ENCODE data around the gene SHF. TPM values are rescaled to one million over a fixed set of nuclear protein-coding genes. Genes with fewer than 3 reads are reported as not detected.
A peak's percentile ranks its signal among the peaks of the same experiment; 100 is the strongest.
"Not testable (repeated sequence)": the region's sequence is repeated elsewhere in the genome, so short reads cannot be mapped to it uniquely, and the experiment has no call there.

SHF gene
- 10 to 100 TPM; 15.1 to 18.7 TPM for total RNA-seq

DNA sequence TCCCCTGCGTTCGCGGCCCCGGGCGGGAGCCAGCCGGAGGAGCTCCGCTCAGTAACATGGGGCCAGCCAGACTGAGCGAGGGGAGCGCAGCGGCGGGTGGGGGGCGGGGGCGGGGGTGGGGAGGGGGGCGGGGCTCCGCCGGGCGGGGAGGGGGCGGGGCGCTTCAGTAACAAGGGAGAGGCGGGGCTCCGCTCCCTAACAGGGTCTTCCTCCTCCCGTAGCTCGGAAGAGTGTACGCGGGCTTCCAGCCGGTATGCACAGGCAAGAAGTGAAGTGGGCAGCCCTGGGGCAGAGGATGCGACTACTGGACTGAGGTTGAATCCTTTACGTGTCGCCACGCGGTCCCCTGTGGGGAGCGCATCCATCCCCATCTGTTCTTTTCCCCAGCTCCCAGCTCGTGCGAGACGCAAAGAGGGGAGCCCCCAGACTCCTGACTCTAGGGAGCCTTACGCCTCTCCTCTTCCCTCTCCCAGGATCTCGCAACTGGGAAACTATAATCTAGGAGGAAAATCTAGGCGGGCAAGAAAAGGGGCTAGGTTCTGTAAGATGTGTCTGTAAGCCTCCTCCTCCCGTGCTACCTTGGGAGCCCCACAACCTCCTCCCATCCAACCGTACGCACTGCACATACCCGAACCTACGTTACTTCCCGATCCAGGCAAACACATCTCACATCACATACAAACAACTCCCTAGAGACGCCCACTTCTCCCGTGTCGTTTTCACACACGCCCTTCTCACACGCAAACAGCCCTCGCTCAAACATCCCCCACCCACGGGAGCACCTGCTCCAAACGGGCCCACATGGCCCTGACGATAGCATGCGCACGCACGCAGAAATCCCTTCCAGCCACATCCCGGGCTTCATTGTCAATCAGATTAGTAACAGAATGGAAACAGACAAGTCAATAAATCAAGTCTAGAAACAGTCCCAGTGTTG, at the start of gene SHF:
SHF (minus strand) TSS at position 73 of the 937 bp plus-strand sequence; CDS start at position 58, 15 bp downstream.
- Histone ChIP-seq H3K27me3 (replicated peaks; ENCODE audit: insufficient read depth) (no peaks in the 10 kb centered on the region), H3K9me3 (no peaks in the 10 kb centered on the region), H3K36me3 (no peaks in the 10 kb centered on the region), H3K4me1 (ENCODE audit: control insufficient read depth in 1 of 2, low read depth in 2 of 2) (peaks cover 0 to 29% of the 10 kb centered on the region in 2 donors), H3K27ac (peak within 1 kb of the TSS; percentile 66 to 83), H3K4me3 (peak within 1 kb of the TSS; percentile 73)
- DNase-seq (ENCODE audit: low spot score), result peak; percentile 32
- TF ChIP-seq, protein P1, sequence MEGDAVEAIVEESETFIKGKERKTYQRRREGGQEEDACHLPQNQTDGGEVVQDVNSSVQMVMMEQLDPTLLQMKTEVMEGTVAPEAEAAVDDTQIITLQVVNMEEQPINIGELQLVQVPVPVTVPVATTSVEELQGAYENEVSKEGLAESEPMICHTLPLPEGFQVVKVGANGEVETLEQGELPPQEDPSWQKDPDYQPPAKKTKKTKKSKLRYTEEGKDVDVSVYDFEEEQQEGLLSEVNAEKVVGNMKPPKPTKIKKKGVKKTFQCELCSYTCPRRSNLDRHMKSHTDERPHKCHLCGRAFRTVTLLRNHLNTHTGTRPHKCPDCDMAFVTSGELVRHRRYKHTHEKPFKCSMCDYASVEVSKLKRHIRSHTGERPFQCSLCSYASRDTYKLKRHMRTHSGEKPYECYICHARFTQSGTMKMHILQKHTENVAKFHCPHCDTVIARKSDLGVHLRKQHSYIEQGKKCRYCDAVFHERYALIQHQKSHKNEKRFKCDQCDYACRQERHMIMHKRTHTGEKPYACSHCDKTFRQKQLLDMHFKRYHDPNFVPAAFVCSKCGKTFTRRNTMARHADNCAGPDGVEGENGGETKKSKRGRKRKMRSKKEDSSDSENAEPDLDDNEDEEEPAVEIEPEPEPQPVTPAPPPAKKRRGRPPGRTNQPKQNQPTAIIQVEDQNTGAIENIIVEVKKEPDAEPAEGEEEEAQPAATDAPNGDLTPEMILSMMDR (IDR thresholded peaks at IDR 0.05), result no peak
- peak; percentile 38 for ATAC-seq (ENCODE audit: insufficient number of reproducible peaks, low FRiP score, low read depth)

- not testable (repeated sequence) for ATAC-seq (ENCODE audit: insufficient number of reproducible peaks, low FRiP score, low read depth); H3K27me3 ChIP-seq (replicated peaks; ENCODE audit: insufficient read depth); H3K9me3 ChIP-seq; H3K27ac ChIP-seq; DNase-seq (ENCODE audit: low spot score); H3K4me1 ChIP-seq (ENCODE audit: control insufficient read depth in 1 of 2, low read depth in 2 of 2); H3K36me3 ChIP-seq; H3K4me3 ChIP-seq
Observed at GRCh38 chr15:45236806-45237205, 49.0 kb upstream of the SHF start.

DNA sequence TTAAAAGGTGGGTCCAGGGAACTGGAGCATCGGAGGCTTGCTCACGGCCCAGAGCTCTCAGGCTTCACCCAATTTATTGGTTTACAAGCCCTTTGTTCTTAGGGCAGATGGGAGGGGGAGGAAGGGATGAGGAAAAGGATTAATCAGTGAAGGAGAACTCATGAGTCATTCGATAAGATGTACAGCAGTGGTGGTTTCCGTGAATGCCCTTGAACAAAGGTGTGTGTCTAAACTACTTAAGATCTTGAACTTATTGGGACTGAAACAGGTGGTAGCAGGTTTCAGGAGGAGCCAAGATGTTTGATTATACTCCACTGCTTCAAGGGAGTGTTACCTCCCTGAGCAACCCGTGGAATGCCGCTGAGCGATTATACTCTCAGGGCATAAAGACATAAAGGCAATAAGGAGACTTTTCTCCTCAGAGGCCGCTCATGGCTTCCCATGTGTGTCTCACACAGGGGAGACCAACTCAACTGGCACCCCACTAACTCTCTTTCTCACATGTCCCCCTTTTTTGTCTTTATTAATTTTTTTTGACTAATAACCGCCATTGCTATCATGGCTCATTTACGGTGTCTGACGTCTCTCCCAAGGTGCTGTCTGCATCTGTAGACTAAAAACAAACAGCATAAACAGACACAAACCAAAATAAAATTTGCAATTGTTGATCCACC, 46.9 kb upstream of the SHF start:
- Histone ChIP-seq H3K4me1 (ENCODE audit: control insufficient read depth in 1 of 2, low read depth in 2 of 2) (no peaks in the 10 kb centered on the region), H3K36me3 (no peaks in the 10 kb centered on the region), H3K27ac (no peak overlapping the region), H3K4me3 (no peak overlapping the region), H3K27me3 (replicated peaks; ENCODE audit: insufficient read depth) (no peaks in the 10 kb centered on the region), H3K9me3 (no peaks in the 10 kb centered on the region)
- TF ChIP-seq, protein P1 (IDR thresholded peaks at IDR 0.05), result no peak
- DNase-seq (ENCODE audit: low spot score) (no peak), ATAC-seq (ENCODE audit: insufficient number of reproducible peaks, low FRiP score, low read depth) (no peak)

- DNase-seq (ENCODE audit: low spot score), result no peak
- Histone ChIP-seq H3K4me1 (ENCODE audit: control insufficient read depth in 1 of 2, low read depth in 2 of 2) (no peaks in the 10 kb centered on the region), H3K27me3 (replicated peaks; ENCODE audit: insufficient read depth) (no peaks in the 10 kb centered on the region), H3K27ac (no peak overlapping the region), H3K9me3 (no peaks in the 10 kb centered on the region), H3K36me3 (no peaks in the 10 kb centered on the region), H3K4me3 (no peak overlapping the region)
- TF ChIP-seq, protein P1 (IDR thresholded peaks at IDR 0.05), result no peak
- no peak for ATAC-seq (ENCODE audit: insufficient number of reproducible peaks, low FRiP score, low read depth)
Observed at GRCh38 chr15:45231864-45232562, 44.2 kb upstream of the SHF start.

GRCh38 chr15:45231132-45231531, 43.4 kb upstream of the SHF start:
- Histone ChIP-seq H3K4me1 (ENCODE audit: control insufficient read depth in 1 of 2, low read depth in 2 of 2) (no peaks in the 10 kb centered on the region), H3K4me3 (no peak overlapping the region), H3K27me3 (replicated peaks; ENCODE audit: insufficient read depth) (no peaks in the 10 kb centered on the region), H3K36me3 (no peaks in the 10 kb centered on the region), H3K9me3 (no peaks in the 10 kb centered on the region), H3K27ac (no peak overlapping the region)
- ATAC-seq (ENCODE audit: insufficient number of reproducible peaks, low FRiP score, low read depth) (no peak), DNase-seq (ENCODE audit: low spot score) (no peak)
- TF ChIP-seq, protein P1 (IDR thresholded peaks at IDR 0.05), result no peak

Measured in thoracic aorta (tissue), 2 donors.